ENCODE results near the gene DLX1. TPM values are rescaled to one million over a fixed set of nuclear protein-coding genes. Genes with fewer than 3 reads are reported as not detected.

The DLX1 gene
- total RNA-seq, result 1 to 10 TPM in 2 of 4 donors, under 1 TPM in 2; 0.23 to 1.4 (median 0.79) TPM

GRCh38 chr2:172085460-172086159 lies at the start of gene DLX1:
Gene DLX1 (plus strand): TSS chr2:172085507. CDS start chr2:172085678, 171 bp downstream.
- TF ChIP-seq POLR2A (IDR thresholded peaks at IDR 0.05) (no peak), CTCF (IDR thresholded peaks at IDR 0.05) (no peak)
- peak in 1 of 2 donors; percentile 18 for DNase-seq (ENCODE audit: low spot score in 2 of 2)
- intact Hi-C loops (cut with DNase I; ENCODE audit: low total_unique reads), result no loop called here
- WGBS, 2 donors, result 4% methylated on average over 29 to 30 of the region's 34 CpGs
- H3K4me3 ChIP-seq (ENCODE audit: low read depth, poor library complexity, severe bottlenecking), result peak within 1 kb of the TSS; percentile 32

GRCh38 chr2:172038121-172038520 lies 47.2 kb upstream of the DLX1 start:
- 55 to 64% methylated on average over 3 of the region's 3 CpGs for WGBS, 2 donors
- DNase-seq (ENCODE audit: low spot score in 2 of 2), result no peak
- no peak overlapping the region for H3K4me3 ChIP-seq (ENCODE audit: low read depth, poor library complexity, severe bottlenecking)
- intact Hi-C loops (cut with DNase I; ENCODE audit: low total_unique reads), result no loop called here
- TF ChIP-seq CTCF (IDR thresholded peaks at IDR 0.05) (no peak), POLR2A (IDR thresholded peaks at IDR 0.05) (no peak)

- TF ChIP-seq POLR2A (IDR thresholded peaks at IDR 0.05), result no peak
- TF ChIP-seq CTCF (IDR thresholded peaks at IDR 0.05), result no peak
- no peak for DNase-seq (ENCODE audit: low spot score in 2 of 2)
- 32 to 41% methylated on average over 2 of the region's 2 CpGs for WGBS, 2 donors
- intact Hi-C loops (cut with DNase I; ENCODE audit: low total_unique reads), result no loop called here
- H3K4me3 ChIP-seq (ENCODE audit: low read depth, poor library complexity, severe bottlenecking), result no peak overlapping the region
Observed at GRCh38 chr2:172038604-172039003, 46.7 kb upstream of the DLX1 start.

GRCh38 chr2:172039011-172039704 lies 46.1 kb upstream of the DLX1 start:
- 58 to 59% methylated on average over 3 of the region's 3 CpGs for WGBS, 2 donors
- no peak for DNase-seq (ENCODE audit: low spot score in 2 of 2)
- intact Hi-C loops (cut with DNase I; ENCODE audit: low total_unique reads), result no loop called here
- no peak for TF ChIP-seq CTCF (IDR thresholded peaks at IDR 0.05)
- TF ChIP-seq POLR2A (IDR thresholded peaks at IDR 0.05), result no peak
- no peak overlapping the region for H3K4me3 ChIP-seq (ENCODE audit: low read depth, poor library complexity, severe bottlenecking)

GRCh38 chr2:172040311-172040710 lies 45.0 kb upstream of the DLX1 start:
- intact Hi-C loops (cut with DNase I; ENCODE audit: low total_unique reads), result no loop called here
- TF ChIP-seq CTCF (IDR thresholded peaks at IDR 0.05) (no peak), POLR2A (IDR thresholded peaks at IDR 0.05) (no peak)
- H3K4me3 ChIP-seq (ENCODE audit: low read depth, poor library complexity, severe bottlenecking), result no peak overlapping the region
- 82 to 84% methylated on average over 6 of the region's 6 CpGs for WGBS, 2 donors
- DNase-seq (ENCODE audit: low spot score in 2 of 2), result no peak

All from lower leg skin (tissue), 4 donors.